Measurements from ENCODE around the gene INPP4A.
A peak's percentile ranks its signal among the peaks of the same experiment; 100 is the strongest.

Gene INPP4A

GRCh38 chr2:98541906-98542305 lies 97.2 kb downstream of the INPP4A start:
- DNase-seq (ENCODE audit: low spot score) = no peak

- DNase-seq (ENCODE audit: low spot score) = no peak
Observed at GRCh38 chr2:98543214-98543613, 98.6 kb downstream of the INPP4A start.

GRCh38 chr2:98543842-98544241 lies 99.2 kb downstream of the INPP4A start:
- no peak for DNase-seq (ENCODE audit: low spot score)

- DNase-seq (ENCODE audit: low spot score) = no peak
Observed at GRCh38 chr2:98545591-98545990, 100.9 kb downstream of the INPP4A start.

DNA sequence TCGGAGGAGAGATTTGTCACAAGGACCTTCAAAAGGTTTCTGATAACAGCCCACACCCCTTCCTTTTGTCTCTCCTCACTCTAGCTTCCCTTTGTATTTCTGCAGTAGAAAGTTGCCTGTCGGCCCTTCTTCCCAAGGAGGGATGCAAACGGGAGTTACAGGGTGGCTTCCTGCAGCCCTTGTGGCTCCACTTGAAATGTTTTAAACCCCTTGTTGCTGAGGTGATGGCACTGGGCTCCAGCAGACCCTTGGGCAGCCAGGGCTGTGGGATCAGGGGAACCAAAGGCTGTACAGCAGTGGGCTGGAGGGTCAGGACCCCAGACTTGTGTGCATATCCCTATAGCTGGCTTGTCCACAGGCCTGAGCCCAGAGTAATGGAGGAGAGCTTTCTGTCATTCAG lies 101.5 kb downstream of the INPP4A start:
- no peak for DNase-seq (ENCODE audit: low spot score)

DNA sequence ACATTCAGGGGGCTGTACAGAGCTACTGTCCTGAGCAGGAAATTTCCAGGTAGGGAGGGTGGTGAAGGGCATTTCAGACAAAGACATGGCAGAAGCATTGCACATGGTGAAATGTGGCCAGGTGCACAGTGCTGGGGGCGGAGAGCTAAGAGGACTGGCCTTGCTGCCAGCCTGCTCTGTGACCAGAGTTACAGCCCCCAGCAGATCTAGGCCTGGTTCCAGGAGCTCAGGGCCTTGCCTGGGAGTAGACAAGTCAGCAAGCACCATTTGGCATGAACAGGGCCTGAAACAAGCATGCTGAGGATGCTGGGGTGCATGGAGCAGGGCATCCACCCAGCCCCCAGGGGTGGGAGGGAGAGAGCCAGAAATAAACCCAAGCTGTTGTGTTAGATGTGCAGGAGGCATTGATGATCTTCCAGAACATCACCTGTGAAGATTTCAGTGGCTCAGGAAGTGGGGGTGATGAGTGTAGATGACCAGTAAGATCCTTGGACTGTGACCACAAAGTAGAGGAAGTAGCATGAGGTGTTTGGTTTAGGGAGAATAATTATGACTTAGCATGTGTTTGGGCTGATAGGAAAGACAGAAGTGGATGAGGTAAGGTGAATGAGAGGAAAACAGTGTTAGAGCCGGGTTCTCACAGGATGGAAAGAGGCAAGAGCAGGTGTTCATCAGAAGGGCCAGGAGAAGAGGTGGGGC lies 102.6 kb downstream of the INPP4A start:
- no peak for DNase-seq (ENCODE audit: low spot score)

- DNase-seq (ENCODE audit: low spot score) = no peak
Observed at GRCh38 chr2:98548920-98549818, 104.5 kb downstream of the INPP4A start.

DNA sequence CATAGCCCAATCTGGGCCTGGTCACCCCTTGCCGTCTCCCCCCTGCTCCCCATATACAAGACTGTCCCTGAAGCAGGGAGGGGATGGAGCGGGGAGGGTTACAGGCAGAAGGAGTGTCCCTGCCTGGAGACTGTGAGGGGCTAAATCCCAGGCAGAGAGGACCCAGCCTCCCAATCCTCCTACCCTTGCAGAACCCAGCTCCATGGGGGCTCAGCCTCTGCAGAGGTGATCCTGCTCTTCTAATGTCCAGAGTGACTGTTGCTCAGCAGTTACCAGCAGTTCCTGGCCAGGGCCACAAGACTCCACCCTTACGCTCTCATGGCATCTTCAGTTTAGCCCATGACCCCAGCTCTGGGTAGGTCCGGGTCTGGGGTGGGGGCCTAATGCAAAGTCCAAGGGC lies 105.5 kb downstream of the INPP4A start:
- DNase-seq (ENCODE audit: low spot score) = no peak

- DNase-seq (ENCODE audit: low spot score) = no peak
Observed at GRCh38 chr2:98551316-98551715, 106.7 kb downstream of the INPP4A start.

- no peak for DNase-seq (ENCODE audit: low spot score)
Observed at GRCh38 chr2:98552499-98553179, 108.0 kb downstream of the INPP4A start.

DNA sequence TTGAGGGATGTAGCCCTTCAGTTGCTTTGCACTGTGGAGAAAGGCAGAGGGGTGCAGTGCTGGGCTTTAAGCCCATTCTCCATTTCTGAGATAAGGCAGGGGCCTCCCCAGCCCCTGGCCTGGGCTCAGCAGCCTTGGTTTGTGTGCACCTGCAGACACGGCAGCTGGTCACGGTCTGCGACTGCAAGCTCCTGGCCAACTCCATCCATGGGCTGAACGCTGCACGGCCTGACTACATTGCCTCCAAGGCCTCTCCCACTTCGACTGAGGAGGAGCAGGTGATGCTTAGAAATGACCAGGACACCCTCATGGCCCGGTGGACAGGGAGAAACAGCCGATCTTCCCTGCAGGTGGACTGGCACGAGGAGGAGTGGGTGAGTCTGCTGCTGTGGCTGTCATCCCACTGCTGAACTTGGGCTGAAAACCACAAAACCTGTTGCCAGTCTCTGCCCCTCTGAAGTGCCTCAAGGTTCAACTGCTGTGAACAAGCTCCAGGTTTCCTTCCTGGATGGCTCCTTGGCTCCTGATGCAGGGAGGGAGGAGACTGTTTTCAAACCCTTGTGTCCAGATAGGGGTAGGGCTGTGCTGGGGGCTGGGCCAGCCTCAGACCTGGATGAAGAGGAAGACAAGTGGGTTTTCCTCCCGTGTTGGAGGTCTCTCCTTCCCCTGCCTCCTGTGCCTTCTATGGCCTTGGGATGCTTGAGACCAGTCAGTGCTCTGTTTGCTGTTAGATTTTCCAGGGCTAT lies 109.6 kb downstream of the INPP4A start:
- no peak for DNase-seq (ENCODE audit: low spot score)

DNA sequence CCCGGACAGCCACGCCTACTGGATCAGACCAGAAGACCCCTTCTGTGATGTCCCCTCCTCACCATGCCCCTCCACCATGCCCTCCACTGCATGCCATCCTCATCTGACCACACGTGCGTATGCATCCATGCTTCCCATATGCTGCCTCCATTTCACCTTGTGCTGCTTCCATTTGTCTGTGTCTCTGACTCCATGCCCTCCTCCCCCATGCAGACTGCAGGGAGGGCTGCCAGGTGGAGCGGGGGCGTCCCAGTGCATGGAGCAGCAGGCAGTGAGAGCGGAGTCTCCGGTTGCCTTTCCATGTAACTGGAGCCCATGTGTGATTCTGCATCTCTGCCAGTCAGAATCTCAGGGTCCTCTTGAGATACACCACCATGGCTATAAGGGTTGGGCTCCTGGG lies 111.0 kb downstream of the INPP4A start:
- DNase-seq (ENCODE audit: low spot score) = no peak

GRCh38 chr2:98556344-98557033 lies 111.8 kb downstream of the INPP4A start:
- no peak for DNase-seq (ENCODE audit: low spot score)

GRCh38 chr2:98558852-98559530 lies 114.3 kb downstream of the INPP4A start:
- no peak for DNase-seq (ENCODE audit: low spot score)

- no peak for DNase-seq (ENCODE audit: low spot score)
Observed at GRCh38 chr2:98559581-98559980, 114.9 kb downstream of the INPP4A start.

DNA sequence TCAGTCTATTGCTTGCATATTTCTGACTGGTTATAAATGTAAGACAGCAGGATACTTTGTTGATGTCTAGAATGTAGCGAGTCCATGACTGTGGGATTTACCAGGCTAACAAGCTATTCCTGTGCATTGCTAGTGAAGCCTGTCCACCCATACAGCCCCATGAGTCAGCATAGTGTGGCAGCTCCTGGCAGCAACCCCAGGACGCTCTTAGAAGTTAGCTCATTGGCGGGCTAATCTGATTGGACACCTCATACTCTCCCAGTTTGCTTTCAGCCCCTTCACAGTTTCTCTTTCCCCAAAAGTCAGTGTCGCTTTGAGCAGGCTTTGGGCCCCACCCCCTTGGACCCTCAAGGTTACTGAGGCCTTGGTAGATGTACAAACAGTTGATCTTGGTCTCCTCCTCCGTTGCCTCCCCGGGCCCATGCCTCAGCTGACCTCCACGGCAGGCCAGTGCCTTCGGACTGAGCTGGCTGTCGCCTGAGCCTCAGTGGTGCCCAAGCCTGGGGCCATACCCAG lies 115.7 kb downstream of the INPP4A start:
- peak; percentile 85 for DNase-seq (ENCODE audit: low spot score)

DNA sequence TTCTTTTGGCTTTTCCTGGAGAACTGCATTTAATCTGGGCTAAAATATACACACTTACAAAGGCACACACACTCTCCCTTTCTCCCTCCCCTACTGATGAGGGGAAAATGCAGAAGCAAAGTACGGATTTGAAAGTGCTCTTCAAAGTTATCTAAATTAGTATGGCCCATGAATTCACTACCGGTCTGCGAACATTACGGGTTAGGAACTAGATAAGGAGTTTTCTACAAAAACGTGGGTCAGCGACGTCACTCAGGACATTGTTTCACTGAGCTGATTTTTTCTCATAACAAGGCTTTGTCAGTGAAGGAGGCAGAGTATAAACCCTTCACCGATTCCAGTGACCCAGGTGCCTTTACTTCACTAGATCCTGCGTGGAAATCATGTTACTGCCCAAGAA lies 116.4 kb downstream of the INPP4A start:
- DNase-seq (ENCODE audit: low spot score) = no peak

DNA sequence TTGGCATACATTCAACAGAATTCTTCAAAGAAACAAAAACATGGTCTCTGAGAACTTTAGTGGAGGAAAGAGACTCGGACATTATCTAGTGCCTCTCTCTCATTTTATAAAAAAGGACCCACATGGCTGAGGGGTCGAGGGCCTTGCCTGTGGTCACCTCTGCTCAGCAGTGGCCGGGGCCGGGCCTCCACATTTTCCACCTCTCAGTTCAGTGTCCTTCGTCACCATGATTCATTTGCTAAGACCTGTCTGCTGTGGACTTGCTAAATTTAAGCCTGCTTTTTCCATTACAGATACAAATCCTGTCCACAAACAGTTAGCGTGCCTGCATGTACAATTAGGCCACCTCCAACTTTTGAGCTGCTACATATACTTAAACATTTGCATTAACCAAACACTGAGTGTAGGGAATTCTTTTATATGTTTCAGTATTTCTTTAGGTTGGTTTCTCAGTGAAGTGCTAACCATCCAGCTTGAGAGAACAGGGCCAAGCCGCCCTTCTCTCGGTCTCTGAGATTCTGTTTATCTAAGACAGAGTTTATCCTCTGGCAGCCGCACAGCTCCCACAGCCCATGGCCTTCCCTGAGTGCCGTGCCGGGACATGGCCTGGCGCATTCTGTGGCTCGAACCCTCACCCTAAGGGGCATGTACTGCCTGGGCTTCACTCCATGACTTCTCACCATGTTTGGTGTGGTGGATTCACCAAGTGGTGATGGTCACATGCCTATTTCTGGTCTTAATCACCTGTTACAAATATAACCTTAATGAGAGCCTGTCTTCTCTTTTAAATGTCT lies 117.4 kb downstream of the INPP4A start:
- DNase-seq (ENCODE audit: low spot score) = no peak

DNA sequence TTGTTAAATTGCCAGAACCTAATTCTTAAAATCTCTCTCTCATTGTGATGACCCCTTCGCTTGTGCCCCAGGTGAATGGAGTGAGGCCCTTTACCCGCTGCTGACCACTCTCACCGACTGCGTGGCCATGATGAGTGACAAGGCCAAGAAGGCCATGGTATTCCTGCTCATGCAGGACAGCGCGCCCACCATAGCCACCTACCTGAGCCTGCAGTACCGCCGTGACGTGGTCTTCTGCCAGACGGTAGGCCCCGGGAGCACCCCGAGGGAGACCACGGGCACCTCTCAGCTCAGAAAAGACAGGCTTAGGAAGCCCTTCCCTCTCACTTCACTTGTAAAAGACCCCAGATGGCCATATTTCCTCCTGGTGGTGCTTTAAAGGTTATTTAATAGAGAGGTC lies 118.7 kb downstream of the INPP4A start:
- DNase-seq (ENCODE audit: low spot score) = no peak

Data from AG20443 (cell line).